Measurements from ENCODE around the gene OOSP2.

Gene OOSP2

DNA sequence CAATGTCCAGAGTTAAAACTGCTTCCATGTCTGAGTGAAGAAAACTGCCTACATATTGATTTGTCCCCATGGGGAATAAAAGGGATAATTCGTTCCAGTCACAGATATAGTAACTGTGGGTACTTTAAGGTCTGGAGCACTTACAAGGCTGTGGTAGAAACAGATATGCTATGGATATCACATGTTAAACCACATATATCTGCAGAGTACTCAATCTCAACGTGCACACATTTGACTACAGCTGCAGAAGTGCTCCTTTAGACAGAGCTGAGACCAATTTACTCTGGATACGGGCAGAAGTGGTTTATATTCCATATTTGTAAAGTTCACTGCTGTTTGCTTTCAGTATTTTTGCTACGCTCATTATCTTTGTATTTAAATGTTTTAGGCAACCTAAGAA lies 38.5 kb downstream of the OOSP2 start:
- Histone ChIP-seq H3K4me3 (no peak overlapping the region), H3K27ac (no peak overlapping the region)
- DNase-seq (ENCODE audit: low spot score) = no peak
- TF ChIP-seq, protein P1, sequence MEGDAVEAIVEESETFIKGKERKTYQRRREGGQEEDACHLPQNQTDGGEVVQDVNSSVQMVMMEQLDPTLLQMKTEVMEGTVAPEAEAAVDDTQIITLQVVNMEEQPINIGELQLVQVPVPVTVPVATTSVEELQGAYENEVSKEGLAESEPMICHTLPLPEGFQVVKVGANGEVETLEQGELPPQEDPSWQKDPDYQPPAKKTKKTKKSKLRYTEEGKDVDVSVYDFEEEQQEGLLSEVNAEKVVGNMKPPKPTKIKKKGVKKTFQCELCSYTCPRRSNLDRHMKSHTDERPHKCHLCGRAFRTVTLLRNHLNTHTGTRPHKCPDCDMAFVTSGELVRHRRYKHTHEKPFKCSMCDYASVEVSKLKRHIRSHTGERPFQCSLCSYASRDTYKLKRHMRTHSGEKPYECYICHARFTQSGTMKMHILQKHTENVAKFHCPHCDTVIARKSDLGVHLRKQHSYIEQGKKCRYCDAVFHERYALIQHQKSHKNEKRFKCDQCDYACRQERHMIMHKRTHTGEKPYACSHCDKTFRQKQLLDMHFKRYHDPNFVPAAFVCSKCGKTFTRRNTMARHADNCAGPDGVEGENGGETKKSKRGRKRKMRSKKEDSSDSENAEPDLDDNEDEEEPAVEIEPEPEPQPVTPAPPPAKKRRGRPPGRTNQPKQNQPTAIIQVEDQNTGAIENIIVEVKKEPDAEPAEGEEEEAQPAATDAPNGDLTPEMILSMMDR (IDR thresholded peaks at IDR 0.05) = no peak

DNA sequence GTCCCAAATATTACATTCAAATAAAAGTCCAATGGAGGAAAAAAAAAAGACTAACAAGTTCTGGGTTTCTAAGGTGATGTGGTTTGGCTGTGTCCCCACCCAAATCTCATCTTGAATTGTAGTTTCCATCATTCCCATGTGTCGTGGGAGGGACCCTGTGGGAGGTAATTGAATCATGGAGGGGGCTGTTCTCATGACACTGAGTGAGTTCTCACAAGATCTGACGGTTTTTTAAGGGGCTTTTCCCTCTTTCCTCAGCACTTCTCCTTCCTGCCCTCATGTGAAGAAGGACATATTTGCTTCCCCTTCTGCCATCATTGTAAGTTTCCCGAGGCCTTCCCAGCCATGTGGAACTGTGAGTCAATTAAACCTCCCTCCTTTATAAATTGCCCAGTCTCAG lies 40.3 kb downstream of the OOSP2 start:
- DNase-seq (ENCODE audit: low spot score) = no peak
- H3K4me3 ChIP-seq = no peak overlapping the region
- TF ChIP-seq, protein P1 (IDR thresholded peaks at IDR 0.05) = no peak
- no peak overlapping the region for H3K27ac ChIP-seq

- no peak for DNase-seq (ENCODE audit: low spot score)
- TF ChIP-seq, protein P1 (IDR thresholded peaks at IDR 0.05) = no peak
- Histone ChIP-seq H3K27ac (no peak overlapping the region), H3K4me3 (no peak overlapping the region)
Measured at GRCh38 chr11:60084631-60085273, 44.5 kb downstream of the OOSP2 start.

DNA sequence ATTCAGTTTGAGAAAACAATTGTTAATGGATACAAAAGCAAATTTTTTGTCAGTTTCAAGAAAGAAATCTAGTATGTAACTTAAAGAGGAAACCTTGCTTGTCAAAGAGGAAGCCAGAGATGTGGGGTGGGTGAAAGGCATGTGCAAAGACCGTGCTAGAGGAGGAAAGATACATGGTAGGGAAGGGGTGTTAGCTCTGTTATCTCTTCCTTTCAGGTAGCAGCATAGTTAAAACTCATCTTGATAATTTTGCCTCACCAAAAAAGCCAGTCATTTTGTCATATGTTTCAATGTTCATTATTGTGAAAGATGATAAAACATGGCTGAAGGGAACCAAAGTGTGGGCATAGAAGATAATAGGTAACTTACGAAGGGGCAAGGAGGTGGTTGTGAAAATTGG lies 45.7 kb downstream of the OOSP2 start:
- no peak for DNase-seq (ENCODE audit: low spot score)
- H3K4me3 ChIP-seq = no peak overlapping the region
- no peak overlapping the region for H3K27ac ChIP-seq
- TF ChIP-seq, protein P1 (IDR thresholded peaks at IDR 0.05) = no peak

DNA sequence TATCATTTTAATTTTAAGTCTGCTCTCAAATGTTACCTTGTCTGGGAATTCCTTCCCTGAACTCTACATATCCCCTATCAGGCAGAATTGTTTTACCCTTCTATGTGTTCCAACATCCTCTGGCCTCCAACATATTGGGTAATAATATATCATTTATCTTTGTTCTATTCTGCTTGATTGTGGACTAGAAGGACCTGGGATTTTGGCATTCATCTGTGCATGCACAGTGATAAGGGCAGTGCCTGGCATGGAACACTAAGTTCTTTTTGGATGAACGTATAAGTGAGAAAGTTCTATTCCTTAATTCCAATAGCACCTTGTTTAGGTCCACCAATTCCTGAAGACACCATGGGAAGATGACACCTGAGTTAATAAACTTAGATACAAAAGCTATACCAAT lies 47.0 kb downstream of the OOSP2 start:
- Histone ChIP-seq H3K27ac (no peak overlapping the region), H3K4me3 (no peak overlapping the region)
- TF ChIP-seq, protein P1 (IDR thresholded peaks at IDR 0.05) = no peak
- DNase-seq (ENCODE audit: low spot score) = no peak

GRCh38 chr11:60088364-60088763 lies 48.2 kb downstream of the OOSP2 start, which contains the start of gene MS4A2:
MS4A2 (plus strand) TSS chr11:60088664; CDS start chr11:60088766, 102 bp downstream.
- no peak for DNase-seq (ENCODE audit: low spot score)
- TF ChIP-seq, protein P1 (IDR thresholded peaks at IDR 0.05) = no peak
- Histone ChIP-seq H3K27ac (no peak within 1 kb of the TSS), H3K4me3 (no peak within 1 kb of the TSS)

- TF ChIP-seq, protein P1 (IDR thresholded peaks at IDR 0.05) = no peak
- Histone ChIP-seq H3K27ac (no peak overlapping the region), H3K4me3 (no peak overlapping the region)
- DNase-seq (ENCODE audit: low spot score) = no peak
Measured at GRCh38 chr11:60095477-60096120, 55.4 kb downstream of the OOSP2 start.

Measured in coronary artery (tissue), 2 donors.